Neural progenitor cell (in vitro differentiated cells): ENCODE data around the gene LGR6.

Source experiments
- EZH2 ChIP-seq: fragments of 200-600 bp; sonication (generic); IDR thresholded peaks from 2 replicates; pipeline ENCODE4 v1.6.1; 2017; ENCODE audit warnings: antibody characterized with exemption, mild to moderate bottlenecking, moderate library complexity
- EZH2phosphoT487 ChIP-seq: fragments of 200-600 bp; sonication (generic); IDR thresholded peaks from 2 replicates; pipeline ENCODE4 v1.6.1; 2017; ENCODE audit warnings: antibody characterized with exemption
- TF ChIP-seq, protein P1 (sequence below): fragments of 200-600 bp; sonication (generic); IDR thresholded peaks from 2 replicates; pipeline ENCODE4 v1.5.1; 2017; ENCODE audit warnings: antibody characterized with exemption, mild to moderate bottlenecking

DNA sequence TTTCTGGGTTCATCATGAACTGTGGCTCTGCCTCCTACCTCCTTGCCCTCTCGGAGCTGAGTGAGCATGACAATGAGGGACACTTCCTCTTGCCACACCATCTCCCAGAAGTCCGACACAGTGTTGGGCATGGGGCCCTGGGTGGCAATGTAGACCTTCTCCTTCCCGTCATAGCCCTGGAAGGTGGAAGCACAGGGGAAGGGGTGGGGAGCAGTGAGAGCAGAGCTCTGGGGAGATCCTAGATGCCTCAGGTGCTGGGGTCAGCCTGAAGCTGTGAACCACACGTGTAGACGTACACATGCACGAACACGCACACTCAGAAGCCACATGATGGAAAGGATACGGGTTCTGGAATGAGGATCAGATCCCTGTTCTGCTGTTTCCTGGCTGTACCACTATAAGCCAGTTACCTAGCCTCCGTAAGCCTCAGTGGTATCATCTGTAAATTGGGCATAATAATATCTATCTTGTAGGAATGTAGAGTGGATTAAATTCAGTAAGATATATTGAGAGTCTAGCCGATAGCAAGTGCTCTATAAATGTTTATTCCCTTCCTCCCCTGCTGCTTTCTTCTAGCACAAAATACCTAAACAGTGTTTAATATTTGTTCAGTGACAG is 39.3 kb upstream of the LGR6 start:
- TF ChIP-seq, protein P1, sequence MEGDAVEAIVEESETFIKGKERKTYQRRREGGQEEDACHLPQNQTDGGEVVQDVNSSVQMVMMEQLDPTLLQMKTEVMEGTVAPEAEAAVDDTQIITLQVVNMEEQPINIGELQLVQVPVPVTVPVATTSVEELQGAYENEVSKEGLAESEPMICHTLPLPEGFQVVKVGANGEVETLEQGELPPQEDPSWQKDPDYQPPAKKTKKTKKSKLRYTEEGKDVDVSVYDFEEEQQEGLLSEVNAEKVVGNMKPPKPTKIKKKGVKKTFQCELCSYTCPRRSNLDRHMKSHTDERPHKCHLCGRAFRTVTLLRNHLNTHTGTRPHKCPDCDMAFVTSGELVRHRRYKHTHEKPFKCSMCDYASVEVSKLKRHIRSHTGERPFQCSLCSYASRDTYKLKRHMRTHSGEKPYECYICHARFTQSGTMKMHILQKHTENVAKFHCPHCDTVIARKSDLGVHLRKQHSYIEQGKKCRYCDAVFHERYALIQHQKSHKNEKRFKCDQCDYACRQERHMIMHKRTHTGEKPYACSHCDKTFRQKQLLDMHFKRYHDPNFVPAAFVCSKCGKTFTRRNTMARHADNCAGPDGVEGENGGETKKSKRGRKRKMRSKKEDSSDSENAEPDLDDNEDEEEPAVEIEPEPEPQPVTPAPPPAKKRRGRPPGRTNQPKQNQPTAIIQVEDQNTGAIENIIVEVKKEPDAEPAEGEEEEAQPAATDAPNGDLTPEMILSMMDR, result no peak
- TF ChIP-seq EZH2phosphoT487 (no peak), EZH2 (no peak)
